CD4-positive, alpha-beta T cell treated with Interleukin-17A for 4 hours (primary cell): ENCODE data around the gene TMEM121B.

Source experiments
- DNase-seq: peaks from one replicate; pipeline ENCODE4 v3.0.0-alpha.2; 2020; ENCODE audit warnings: mixed read lengths

TMEM121B gene

DNA sequence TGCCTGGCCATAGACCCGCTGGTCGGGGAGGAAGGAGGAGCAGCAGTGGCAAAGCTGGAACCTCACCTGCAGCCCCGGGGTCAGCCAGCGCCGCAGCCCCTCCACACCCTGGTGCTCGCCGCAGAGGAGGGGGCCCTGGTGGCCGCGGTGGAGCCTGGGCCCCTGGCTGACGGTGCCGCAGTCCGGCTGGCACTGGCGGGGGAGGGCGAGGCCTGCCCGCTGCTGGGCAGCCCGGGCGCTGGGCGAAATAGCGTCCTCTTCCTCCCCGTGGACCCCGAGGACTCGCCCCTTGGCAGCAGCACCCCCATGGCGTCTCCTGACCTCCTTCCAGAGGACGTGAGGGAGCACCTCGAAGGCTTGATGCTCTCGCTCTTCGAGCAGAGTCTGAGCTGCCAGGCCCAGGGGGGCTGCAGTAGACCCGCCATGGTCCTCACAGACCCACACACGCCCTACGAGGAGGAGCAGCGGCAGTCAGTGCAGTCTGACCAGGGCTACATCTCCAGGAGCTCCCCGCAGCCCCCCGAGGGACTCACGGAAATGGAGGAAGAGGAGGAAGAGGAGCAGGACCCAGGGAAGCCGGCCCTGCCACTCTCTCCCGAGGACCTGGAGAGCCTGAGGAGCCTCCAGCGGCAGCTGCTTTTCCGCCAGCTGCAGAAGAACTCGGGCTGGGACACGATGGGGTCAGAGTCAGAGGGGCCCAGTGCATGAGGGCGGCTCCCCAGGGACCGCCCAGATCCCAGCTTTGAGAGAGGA is 11.9 kb downstream of the TMEM121B start:
- DNase-seq: no peak

DNA sequence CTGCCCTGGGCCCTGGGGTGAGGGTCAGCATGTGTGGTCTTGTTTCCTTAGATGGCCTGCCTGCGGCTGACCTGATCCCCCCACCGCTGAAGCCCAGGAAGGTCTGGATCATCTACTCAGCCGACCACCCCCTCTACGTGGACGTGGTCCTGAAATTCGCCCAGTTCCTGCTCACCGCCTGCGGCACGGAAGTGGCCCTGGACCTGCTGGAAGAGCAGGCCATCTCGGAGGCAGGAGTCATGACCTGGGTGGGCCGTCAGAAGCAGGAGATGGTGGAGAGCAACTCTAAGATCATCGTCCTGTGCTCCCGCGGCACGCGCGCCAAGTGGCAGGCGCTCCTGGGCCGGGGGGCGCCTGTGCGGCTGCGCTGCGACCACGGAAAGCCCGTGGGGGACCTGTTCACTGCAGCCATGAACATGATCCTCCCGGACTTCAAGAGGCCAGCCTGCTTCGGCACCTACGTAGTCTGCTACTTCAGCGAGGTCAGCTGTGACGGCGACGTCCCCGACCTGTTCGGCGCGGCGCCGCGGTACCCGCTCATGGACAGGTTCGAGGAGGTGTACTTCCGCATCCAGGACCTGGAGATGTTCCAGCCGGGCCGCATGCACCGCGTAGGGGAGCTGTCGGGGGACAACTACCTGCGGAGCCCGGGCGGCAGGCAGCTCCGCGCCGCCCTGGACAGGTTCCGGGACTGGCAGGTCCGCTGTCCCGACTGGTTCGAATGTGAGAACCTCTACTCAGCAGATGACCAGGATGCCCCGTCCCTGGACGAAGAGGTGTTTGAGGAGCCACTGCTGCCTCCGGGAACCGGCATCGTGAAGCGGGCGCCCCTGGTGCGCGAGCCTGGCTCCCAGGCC is 12.7 kb downstream of the TMEM121B start:
- DNase-seq: no peak

DNA sequence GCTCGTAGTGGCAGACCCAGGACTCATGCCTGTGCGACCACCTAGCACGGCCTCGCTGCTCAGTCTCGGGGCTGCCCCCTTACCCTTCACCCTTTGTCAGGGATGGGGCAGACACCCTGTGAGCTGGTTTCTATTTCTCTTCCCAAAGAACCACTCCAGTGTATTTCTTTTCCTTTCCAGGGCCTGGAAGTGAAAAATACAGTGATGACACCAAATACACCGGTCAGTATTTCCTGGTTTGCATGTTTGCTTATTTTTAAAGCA is 13.7 kb downstream of the TMEM121B start:
- no peak for DNase-seq

DNA sequence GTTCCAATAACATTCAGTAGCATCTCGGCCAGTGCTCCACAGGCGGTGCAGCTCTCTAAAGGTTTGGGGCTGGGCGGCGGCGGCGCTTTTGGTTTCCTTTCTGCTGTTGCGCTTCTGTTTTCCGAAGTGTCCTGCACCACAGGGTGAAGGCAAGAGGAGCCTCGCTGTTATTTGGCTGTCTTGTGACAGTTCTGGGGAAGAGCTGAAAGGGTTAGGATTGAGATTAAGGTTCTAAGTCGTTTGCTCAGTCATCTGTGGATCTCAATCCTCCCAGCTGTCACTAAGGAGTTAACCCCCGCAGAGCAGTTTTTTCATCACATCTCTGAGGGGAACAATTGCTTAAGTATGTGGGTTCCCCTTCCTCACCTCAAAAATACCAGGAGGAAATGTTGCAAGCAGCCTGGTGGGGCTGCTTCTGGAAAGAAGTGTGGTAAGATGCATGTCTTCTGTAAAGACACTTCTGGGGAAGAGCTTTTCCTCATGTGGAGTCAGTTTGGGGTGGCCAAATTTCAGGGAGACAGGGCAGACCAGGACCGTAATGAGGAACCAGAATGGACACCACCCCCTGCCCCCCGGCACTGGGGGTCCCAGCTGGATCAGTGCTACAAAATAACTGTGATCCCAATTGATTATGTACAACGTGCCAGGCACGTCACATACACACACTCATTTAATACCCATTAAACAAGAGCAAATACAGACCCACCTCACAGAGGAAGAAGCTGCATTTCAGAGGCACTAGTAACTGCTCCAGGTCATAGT is 14.2 kb downstream of the TMEM121B start:
- DNase-seq: peak; percentile 53

DNA sequence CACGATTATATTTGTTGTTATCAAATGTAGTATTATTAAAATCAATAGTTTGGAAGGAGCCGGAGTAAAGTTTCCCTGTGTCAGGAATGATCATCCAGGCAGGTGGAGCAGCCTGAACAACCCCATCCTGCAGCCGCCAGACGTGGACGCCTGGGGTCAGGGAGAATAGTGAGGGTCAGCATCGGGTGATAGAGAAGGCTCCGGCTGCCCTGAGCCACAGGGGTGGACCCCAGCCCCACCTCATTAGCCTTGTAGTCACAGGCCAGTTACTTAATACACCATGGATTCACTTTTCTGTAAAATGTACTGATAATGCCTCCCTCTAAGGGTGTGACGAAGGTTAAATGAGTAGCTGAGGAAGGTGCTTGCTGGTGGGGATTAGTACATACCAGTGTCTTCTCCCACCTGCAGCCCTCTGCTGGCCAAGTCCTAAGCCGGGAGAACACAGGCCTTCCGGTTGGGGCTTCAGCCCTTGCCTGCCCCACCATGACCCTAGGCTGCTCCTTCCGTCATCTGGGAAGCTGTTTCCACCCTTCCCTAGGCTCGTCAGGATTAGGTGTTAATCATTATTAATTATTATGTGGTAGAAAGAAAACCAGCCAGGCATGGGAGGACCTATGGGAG is 14.9 kb downstream of the TMEM121B start:
- peak; percentile 32 for DNase-seq

DNA sequence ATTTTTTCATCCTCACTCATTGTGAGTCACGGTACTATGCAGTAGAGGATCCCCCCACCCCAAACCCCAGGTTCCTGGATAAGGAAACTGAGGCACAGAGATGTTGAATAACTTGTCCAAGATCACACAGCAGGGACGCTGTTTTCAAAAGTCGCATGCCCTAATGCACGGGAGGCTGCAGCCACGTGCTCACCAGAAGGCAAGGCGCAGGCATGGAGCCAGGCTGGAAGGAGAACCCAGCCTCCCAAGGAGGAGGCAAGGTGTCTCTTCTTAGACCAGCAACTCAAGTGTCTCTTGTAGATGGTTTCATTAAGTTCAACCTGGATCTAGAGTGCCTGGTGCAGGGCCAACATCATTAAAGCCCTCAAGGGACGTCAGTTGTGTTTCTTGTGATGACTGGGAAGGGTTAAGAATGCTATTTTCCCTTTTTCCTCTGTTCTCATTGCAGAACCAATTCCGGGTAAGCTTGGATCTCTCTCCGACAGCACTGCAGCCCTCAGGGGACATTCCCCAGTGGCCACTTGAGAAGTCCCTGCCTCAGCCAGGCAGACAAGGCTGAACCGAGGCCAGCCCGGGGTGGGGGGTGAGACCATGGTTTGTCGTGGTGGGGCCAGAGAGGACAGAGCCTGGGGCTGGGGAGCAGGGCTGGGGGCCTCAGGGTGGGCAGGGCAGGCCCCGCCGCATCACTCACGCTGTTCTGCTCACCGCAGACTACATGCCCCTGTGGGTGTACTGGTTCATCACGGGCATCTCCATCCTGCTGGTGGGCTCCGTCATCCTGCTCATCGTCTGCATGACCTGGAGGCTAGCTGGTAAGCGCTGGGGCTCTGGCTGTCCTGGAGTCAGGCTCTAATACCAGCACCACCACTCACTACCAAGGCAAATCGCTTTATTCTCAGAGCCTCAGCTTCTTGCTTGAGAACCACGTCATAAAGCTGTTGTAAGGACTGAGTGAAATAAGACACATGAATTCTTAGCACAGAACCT is 15.7 kb downstream of the TMEM121B start:
- DNase-seq: no peak

DNA sequence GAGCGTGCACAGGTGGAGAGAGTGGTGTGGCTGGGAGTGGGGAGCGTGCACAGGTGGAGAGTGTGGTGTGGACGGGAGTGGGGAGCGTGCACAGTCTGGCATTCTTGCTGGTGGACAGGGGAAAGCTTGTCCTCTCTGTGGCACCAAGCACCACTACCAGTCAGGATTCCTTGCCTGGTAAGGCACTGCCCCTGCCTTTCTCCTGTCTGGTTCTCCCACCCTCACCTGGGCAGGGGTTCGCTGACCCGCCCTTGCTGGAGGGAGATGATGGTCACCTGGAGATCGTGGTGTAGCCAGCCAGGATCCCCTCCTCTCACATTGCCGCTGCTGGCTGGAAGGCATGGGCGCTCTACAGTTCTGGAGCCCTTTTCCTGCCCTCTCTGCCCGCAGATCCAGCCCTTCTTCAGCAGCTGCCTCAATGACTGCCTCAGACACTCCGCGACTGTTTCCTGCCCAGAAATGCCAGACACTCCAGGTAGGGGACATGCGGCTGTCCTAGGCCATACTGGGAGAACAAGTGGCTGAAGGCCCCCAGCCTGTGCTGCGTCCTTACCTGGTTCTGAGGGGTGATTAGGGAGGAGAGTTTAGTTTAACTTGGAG is 16.7 kb downstream of the TMEM121B start:
- DNase-seq: no peak

DNA sequence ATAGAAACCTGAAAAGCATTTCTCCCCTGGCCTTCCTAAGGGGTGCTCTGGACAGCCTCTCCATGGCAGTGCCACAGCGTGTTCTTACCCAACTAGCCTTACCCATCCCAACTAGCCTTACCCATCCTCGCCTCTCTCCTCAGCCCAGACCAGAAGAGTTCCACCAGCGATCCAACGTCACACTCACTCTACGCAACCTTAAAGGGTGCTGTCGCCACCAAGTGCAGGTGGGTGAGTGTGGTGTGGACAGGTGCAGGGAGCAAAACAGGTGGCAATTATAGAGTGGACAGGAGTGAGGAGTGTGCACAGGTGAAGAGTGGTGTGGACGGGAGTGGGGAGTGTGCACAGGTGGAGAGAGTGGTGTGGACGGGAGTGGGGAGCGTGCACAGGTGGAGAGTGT is 17.8 kb downstream of the TMEM121B start:
- no peak for DNase-seq

DNA sequence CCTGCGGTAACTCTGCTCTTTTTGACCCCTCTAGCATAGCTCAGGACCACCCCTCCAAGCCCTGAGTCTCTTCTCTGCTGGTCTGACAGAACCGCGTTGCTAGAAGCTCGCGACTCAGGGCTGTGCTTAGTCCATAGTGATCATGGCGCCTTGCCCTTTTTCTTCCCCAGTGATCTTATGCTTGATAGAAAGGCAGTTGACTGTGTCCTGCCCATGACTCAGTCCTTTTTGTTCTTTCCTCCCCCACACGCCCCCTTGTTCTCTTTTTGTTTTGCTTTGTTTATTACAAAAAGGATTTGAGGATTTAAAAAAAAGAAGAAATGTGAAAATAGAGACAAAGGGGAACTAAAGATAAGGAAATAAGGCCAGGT is 18.9 kb downstream of the TMEM121B start:
- no peak for DNase-seq

DNA sequence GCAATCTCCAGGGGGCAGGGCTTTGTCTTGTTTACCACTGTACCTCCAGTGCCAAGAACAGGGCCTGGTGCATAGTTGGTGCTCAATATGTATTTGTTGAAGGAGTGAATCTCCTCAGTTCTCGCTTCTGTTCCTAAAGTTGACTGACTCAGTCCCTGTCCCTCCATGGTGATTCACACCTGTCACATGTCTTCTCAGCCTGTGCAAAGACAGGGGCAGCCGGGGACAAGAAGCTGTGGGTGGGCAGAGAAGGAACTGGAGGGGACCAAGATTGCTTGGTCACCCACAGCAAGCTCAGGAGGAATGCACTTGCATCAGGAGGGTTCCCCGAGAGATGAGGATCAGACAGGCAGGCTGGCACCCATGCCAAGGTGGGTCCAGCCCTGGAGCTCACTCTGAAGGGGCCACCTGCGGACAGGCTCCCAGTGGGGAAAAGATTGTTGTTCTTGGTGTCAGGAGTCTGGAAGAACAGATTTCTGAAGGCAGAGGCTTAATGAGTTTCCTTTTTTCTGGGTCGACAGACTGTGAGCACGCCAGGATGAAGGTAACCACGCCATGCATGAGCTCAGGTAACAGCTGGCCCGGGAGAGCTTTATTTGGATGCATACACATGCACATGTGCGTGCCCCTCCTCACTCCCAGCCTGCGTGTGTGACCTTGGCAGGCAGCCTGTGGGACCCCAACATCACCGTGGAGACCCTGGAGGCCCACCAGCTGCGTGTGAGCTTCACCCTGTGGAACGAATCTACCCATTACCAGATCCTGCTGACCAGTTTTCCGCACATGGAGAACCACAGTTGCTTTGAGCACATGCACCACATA is 19.5 kb downstream of the TMEM121B start:
- no peak for DNase-seq

DNA sequence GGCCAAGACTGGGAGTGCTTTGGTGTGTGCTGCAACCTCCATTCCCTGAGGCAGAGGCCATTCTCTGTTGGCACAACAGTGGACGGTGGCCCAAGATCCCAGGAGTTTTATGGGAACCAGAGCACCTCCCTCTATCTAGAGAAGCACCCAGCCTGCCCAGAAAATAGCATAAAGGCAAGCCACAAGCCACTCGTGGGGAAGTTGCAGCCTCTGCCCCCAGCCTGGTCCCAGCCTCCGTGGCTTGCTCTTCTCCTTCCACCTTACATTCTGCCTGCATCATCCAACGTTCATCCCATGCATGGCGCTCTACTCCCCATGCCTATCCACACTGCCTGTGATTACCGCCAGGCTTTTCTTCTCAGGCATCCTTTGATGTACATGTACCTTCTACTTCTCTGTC is 20.5 kb downstream of the TMEM121B start:
- no peak for DNase-seq

DNA sequence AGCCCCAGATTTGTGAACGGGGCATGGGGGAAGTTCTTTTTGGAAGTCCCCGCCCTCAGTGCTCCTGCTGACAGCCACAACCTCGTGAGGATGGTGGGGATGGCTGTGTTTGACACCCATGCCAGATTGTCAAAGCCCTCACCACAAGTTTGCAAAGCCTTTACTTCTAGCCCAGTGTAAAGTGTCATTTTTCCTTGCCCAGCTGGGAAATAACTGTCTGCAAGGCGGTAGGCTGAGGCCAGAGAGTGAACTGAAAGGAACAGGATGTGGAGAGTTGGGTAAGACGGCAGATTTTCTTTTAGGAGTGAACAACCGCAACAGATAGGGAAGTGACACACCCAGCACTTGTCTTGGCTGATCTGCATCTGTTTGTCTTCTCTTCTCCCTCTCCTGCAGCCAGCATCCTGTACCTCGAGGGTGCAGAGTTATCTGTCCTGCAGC is 22.8 kb downstream of the TMEM121B start:
- DNase-seq: peak; percentile 64

DNA sequence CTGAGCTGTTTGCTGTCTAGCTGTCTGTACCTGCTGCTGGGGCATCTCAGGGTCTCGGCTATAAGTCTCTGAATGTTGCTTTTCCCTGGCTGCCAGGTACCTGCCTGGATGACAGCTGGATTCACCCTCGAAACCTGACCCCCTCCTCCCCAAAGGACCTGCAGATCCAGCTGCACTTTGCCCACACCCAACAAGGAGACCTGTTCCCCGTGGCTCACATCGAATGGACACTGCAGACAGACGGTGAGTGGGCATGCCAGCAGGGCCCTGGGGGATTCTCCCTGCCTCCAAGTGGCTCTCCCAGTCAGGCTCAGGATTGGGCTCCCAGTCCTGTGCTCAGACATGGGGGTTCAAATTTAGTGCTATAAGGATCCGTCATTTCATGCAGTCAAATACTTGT is 23.5 kb downstream of the TMEM121B start:
- no peak for DNase-seq

DNA sequence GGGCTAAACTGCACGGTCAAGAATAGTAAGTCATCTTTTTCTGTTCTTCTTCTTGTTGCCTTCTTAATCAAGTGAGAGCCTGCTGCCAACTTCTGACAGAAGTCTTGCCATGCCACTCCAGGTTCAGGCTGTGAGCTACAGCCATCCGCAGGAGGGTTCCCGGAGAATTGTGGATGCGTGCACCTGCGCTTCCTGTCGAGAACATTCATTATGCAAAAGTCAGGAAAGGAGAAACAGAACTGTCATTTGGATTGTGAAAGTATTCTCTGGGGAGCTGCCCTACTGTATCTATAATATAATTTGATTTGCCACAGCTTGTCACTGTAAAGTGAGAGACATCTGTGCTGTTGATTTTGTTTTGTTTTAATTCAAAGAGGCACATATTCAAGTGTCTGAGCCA is 24.1 kb downstream of the TMEM121B start:
- no peak for DNase-seq

DNA sequence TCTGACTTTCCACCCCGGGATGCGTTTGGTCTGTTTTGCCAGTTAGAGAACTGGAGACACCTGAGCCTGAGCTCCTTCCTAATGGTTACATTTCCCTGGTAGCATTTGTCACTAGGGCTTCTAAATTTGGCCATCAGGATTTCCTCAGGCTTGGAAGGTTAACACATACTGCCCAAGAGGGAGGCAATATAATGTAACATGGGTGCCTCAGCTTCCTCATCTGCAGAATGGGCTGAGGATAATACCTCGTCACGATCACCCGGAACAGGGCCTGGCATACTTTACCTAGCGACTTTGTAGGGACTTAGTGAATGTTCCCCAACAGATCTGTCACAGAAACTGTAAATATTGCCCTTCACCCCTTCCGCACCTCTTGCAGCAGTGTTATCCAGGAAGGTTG is 25.1 kb downstream of the TMEM121B start:
- DNase-seq: no peak

DNA sequence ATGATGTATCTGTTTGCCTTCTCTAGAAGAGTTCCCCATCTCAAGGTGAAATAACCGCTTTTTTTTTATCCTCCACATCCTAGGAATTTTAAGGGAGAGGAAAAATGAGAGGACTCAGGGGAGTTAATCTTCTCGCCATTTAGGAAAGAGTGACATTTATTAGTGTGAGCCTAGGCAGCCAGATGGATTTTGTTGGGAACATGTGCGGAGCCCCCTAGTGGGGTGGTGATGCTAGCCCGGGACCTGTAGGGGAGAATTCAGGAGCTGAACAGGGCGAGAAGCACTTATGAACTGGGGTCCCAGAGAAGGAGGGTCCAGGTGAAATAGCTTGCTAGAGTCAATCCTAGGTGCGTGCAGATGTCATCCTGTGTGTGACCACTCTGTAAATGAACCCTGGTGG is 25.6 kb downstream of the TMEM121B start:
- DNase-seq: no peak

DNA sequence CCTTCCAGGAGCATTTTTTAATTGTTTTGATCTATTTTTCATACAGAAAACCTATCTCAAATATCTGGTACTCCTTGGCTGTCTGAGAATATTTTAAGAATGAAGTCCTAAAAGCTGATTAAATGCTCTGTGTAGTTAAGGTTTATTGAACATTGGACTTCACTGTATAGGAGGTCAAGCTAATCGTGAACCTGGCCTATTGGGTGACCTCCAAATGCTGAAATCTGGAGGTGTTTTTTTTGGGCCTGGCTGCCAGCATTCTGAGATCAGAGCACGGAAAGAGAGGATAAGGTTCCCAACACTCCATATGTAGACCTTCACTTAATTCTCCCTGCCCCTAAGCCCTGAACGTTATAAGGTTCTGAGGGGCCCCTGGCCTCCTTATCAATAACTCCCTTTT is 28.1 kb downstream of the TMEM121B start:
- DNase-seq: no peak

DNA sequence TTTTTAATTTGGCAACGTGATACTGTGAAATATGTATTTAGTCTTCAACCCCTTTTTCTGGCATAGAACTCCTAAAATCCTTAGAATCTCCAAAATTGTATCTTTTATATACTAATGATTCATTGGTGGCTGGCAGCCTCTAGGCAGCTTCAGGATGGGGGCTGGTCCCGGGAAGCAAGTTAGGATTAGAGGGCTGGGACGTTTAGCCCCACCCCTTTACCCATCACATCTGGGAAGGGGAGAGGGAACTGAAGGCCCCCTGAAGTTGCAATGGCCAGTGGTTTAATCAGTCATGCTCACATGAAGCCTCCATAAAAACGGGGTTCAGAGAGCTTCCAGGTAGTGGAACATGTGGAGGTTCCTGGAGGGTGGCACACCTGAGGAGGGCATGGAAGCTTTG is 29.3 kb downstream of the TMEM121B start:
- no peak for DNase-seq

DNA sequence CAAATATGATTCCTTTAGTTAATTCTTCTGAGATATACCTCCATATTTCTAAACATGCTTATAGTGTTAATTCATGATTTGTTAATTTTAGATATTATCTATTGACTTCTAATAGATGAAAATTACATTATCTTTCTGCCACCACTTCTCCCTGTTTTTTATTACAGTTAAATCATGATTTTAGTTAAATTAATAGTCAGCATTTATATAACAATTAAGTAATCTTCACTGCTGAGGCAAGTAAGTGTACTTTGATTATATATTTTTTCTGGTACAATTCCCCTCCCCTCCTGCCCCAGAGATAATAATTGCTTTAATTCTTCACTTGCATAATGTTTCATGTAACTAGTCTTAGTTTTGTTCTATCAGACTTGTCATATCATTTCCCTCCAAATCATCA is 30.6 kb downstream of the TMEM121B start:
- no peak for DNase-seq

DNA sequence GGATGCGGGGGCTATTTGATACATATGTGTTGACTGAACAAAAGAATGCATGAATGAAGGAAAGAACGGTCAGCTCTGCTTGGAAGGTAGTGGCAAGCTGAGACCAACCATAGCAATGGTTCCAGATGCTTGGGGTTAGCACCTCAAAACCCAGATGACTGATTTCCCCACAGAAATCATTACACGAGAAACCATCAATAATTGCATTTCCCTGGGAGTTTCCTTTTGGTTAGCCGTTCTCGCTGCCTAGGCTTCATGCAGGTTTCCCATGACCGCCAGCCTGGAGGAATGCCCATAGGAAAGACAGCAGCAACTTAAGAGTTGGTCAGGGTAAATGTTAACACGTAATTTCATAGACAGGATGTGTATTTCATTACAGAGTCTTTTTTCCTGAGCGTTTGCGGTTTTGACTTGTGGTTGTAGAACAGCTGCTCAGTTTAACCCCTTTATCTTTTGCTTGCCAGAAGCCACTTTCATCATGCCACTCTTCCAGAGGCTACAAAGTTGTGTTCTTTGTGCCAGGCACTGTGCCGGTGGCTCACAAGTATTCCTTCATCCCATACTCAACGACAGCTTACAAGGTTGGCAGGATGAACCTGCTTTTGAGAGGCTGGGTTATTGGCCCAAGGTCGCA is 33.5 kb downstream of the TMEM121B start:
- peak; percentile 53 for DNase-seq
